T-cell (primary cell): Measurements from ENCODE around the gene ROR2. TPM values are rescaled to one million over a fixed set of nuclear protein-coding genes. Genes with fewer than 3 reads are reported as not detected.

Experiments used
- ATAC-seq, 4 experiments: fragments of 200-7000 bp in 3 of 4; fragments of 150-1000 bp in 1 of 4; cut with Tn5 transposase; replicated peaks in 1 of 4; 1 replicate in 3 of 4; 2 replicates in 1 of 4; pipeline ENCODE4 v1.10.0; 2021; ENCODE audit warnings: moderate library complexity in 3 of 4, mild to moderate bottlenecking in 2 of 4, moderate number of reproducible peaks in 1 of 4
- CTCF ChIA-PET, 2 donors: fragments of 300-600 bp; sonication (Branson Sonifier 250); formaldehyde crosslinking; loops; one replicate each; lab custom pipeline; 2022; ENCODE audit warnings: antibody characterized with exemption in 2 of 2; lab: Charles Lee
- POLR2A ChIA-PET, 2 donors: fragments of 300-600 bp; sonication (Branson Sonifier 250); formaldehyde crosslinking; loops; one replicate each; lab custom pipeline; 2022; ENCODE audit warnings: antibody characterized with exemption in 2 of 2; lab: Charles Lee
- DNase-seq, 35 experiments: peaks; one replicate each; pipeline versions ENCODE4 v3.0.0 to v3.0.0-alpha.2; 2013 to 2023
- H3K27ac ChIP-seq: one replicate; pipeline ENCODE4 v1.5.1; 2013; ENCODE audit warnings: low read length
- H3K27me3 ChIP-seq, 2 experiments: replicated peaks in 1 of 2; 1 replicate in 1 of 2; 2 replicates in 1 of 2; pipeline versions ENCODE4 v1.6.1 to v1.7.0; 2013; ENCODE audit warnings: low read length in 1 of 2, mixed read lengths in 1 of 2; ENCODE audit not compliant: control insufficient read depth in 2 of 2, insufficient read depth in 2 of 2; ENCODE audit errors: extremely low read depth in 1 of 2
- H3K36me3 ChIP-seq, 2 donors: 1 replicate in 1 of 2; 2 replicates in 1 of 2; pipeline versions ENCODE4 v1.6.1 to v1.7.0; 2013; ENCODE audit warnings: low read length in 1 of 2; ENCODE audit not compliant: control insufficient read depth in 2 of 2, insufficient read depth in 1 of 2; ENCODE audit errors: extremely low read depth in 1 of 2
- H3K4me1 ChIP-seq, 2 experiments: 1 replicate in 1 of 2; 2 replicates in 1 of 2; pipeline versions ENCODE4 v1.6.1 to v1.7.0; 2013; ENCODE audit warnings: low read length in 2 of 2, mixed read lengths in 1 of 2; ENCODE audit not compliant: insufficient read depth in 2 of 2, control insufficient read depth in 1 of 2; ENCODE audit errors: extremely low read depth in 1 of 2
- H3K4me3 ChIP-seq, 2 donors: 1 replicate in 1 of 2; 2 replicates in 1 of 2; pipeline versions ENCODE4 v1.5.1 to v1.7.0; 2013; ENCODE audit warnings: mild to moderate bottlenecking in 2 of 2, low read length in 1 of 2, moderate library complexity in 1 of 2; ENCODE audit not compliant: control insufficient read depth in 1 of 2; ENCODE audit errors: extremely low read depth in 1 of 2
- H3K9me3 ChIP-seq: 2 replicates; pipeline ENCODE4 v1.7.0; 2013
- H3K27ac Mint-ChIP-seq, 2 donors: one replicate each; pipeline ENCODE4 v1.8.0; 2020 to 2021; ENCODE audit warnings: mild to moderate bottlenecking in 2 of 2, mixed read lengths in 2 of 2
- H3K27me3 Mint-ChIP-seq, 2 donors: one replicate each; pipeline ENCODE4 v1.8.0; 2021 to 2022; ENCODE audit warnings: mixed read lengths in 2 of 2
- H3K36me3 Mint-ChIP-seq: one replicate; pipeline ENCODE4 v1.8.0; 2021; ENCODE audit warnings: mixed read lengths
- H3K4me1 Mint-ChIP-seq, 3 donors: one replicate each; pipeline ENCODE4 v1.8.0; 2020 to 2022; ENCODE audit warnings: mixed read lengths in 3 of 3, mild to moderate bottlenecking in 1 of 3
- H3K4me3 Mint-ChIP-seq, 3 donors: one replicate each; pipeline ENCODE4 v1.8.0; 2020 to 2022; ENCODE audit warnings: mild to moderate bottlenecking in 3 of 3, mixed read lengths in 3 of 3, moderate library complexity in 3 of 3
- H3K9me3 Mint-ChIP-seq, 3 donors: one replicate each; pipeline ENCODE4 v1.8.0; 2020 to 2022; ENCODE audit warnings: mixed read lengths in 3 of 3
- WGBS: methylation state at CpG from one replicate; pipeline ENCODE4 v1.1.5; 2013; ENCODE audit warnings: missing lambda C conversion rate; ENCODE audit not compliant: insufficient coverage; 5-methylcytosine and 5-hydroxymethylcytosine counted together
- total RNA-seq, 35 experiments: library from RNA in 6 of 35; stranded (reverse) in 6 of 35; fragments of 120-200 nt in 1 of 35; gene quantifications; one replicate each; pipeline versions ENCODE4 v1.2.1 to v1.2.4 and lab custom pipeline; 2013 to 2026

Gene ROR2
- total RNA-seq, 5 donors from 2014 or later (not counting 1 experiment from before 2014, with no cell fraction given), result 0.07 to 0.28 (median 0.15) TPM; not detected in 1

DNA sequence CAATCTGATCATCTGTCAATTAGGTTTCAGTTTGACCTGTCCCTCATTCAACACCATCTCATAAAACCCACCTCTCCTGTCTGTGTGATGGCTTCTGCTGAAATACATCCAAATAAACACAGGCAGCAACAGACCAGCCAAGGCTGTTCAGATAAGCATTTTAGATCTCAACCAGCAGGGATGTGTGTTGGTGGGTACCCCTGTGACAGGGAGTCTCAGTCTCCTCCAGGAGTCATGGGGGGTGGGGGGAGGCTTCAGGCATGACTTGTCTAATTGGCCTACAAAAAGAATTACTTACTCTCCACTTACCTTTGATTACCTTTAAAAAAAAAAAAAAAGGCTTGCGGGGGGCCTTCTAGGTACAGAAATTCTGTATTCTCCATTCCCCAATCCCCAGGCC, 65.9 kb downstream of the ROR2 start:
- CTCF ChIA-PET, result interaction anchor here in 1 of 2 donors (0.8 kb wide), 1 partner anchor 70 kb away, joined by 3 read pairs; no protein-coding TSS in a partner anchor
- H3K4me1 ChIP-seq, result no peaks in the 10 kb centered on the region
- peaks cover 0 to 18% of the 10 kb centered on the region in 2 experiments for H3K27me3 ChIP-seq
- Mint-ChIP-seq H3K27ac (no peak overlapping the region), H3K27me3 (peaks cover 20 to 33% of the 10 kb centered on the region in 2 donors), H3K4me1 (no peaks in the 10 kb centered on the region), H3K36me3 (no peaks in the 10 kb centered on the region), H3K4me3 (no peak overlapping the region), H3K9me3 (no peaks in the 10 kb centered on the region)
- POLR2A ChIA-PET, result no interaction called here
- no peaks in the 10 kb centered on the region for H3K36me3 ChIP-seq
- no peaks in the 10 kb centered on the region for H3K9me3 ChIP-seq
- ATAC-seq (no peak), DNase-seq (no peak)
- no CpG with 5 or more reads among the region's 1 CpG for WGBS
- H3K27ac ChIP-seq, result no peak overlapping the region
- H3K4me3 ChIP-seq, result no peak overlapping the region

DNA sequence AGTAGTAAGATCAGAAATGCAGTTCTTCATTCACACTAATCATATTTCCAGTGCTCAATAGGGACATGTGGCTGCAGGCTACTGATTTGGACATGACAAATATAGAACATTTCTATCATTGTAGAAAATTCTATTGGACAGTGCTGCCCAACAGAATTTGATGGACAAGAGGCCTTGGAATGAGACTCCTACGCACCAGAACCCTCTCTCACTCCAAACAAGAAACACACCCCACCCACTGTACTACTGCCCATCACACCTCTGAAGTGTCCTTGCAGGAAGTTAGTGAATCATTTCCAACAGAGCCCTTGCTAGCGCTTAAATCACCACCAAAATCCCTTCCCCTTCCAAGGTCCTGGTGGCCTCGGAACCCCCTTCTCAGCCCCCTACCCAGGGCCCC, 66.5 kb downstream of the ROR2 start:
- CTCF ChIA-PET, result no interaction called here
- H3K36me3 ChIP-seq, result no peaks in the 10 kb centered on the region
- peaks cover 14 to 29% of the 10 kb centered on the region in 2 donors for H3K27me3 Mint-ChIP-seq
- no peaks in the 10 kb centered on the region for H3K36me3 Mint-ChIP-seq
- no peak overlapping the region for H3K27ac ChIP-seq
- no peaks in the 10 kb centered on the region for H3K4me1 ChIP-seq
- H3K27ac Mint-ChIP-seq, result no peak overlapping the region
- H3K9me3 ChIP-seq, result no peaks in the 10 kb centered on the region
- no peak overlapping the region for H3K4me3 ChIP-seq
- no peak for ATAC-seq
- no peaks in the 10 kb centered on the region for H3K9me3 Mint-ChIP-seq
- H3K4me1 Mint-ChIP-seq, result no peaks in the 10 kb centered on the region
- H3K27me3 ChIP-seq, result peaks cover 0 to 14% of the 10 kb centered on the region in 2 experiments
- 78% methylated on average over 1 of the region's 3 CpGs for WGBS
- no peak overlapping the region for H3K4me3 Mint-ChIP-seq
- POLR2A ChIA-PET, result no interaction called here
- no peak for DNase-seq

DNA sequence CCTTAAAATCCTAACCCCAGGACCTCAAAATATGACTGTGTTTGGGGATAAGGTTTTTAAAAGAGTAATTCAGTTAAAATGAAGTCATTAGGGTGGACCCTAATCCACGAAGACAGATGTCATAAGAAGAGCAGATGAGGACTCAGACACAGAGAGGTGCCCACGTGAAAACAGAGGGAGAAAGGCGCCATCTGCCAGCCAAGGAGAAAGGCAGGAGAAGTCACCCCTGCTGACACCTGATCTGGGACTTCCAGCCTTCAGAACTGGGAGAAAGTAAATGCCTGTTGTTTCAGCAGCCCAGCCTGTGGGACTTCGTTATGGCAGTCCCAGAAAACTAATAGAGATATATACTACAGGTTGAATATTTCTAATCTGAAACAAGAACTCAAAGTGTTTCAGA, 67.4 kb downstream of the ROR2 start:
- DNase-seq (peak in 1 of 35 experiments; percentile 11), ATAC-seq (no peak)
- H3K4me1 ChIP-seq, result no peaks in the 10 kb centered on the region
- H3K9me3 ChIP-seq, result no peaks in the 10 kb centered on the region
- WGBS, result 55% methylated on average over 3 of the region's 4 CpGs
- CTCF ChIA-PET, result no interaction called here
- no peaks in the 10 kb centered on the region for H3K36me3 Mint-ChIP-seq
- H3K36me3 ChIP-seq, result no peaks in the 10 kb centered on the region
- no peaks in the 10 kb centered on the region for H3K9me3 Mint-ChIP-seq
- H3K27me3 ChIP-seq, result peaks cover 0 to 12% of the 10 kb centered on the region in 2 experiments
- H3K27ac Mint-ChIP-seq, result no peak overlapping the region
- H3K4me3 ChIP-seq, result no peak overlapping the region
- POLR2A ChIA-PET, result no interaction called here
- H3K4me3 Mint-ChIP-seq, result no peak overlapping the region
- H3K4me1 Mint-ChIP-seq, result no peaks in the 10 kb centered on the region
- H3K27me3 Mint-ChIP-seq, result peaks cover 9 to 23% of the 10 kb centered on the region in 2 donors
- H3K27ac ChIP-seq, result no peak overlapping the region

DNA sequence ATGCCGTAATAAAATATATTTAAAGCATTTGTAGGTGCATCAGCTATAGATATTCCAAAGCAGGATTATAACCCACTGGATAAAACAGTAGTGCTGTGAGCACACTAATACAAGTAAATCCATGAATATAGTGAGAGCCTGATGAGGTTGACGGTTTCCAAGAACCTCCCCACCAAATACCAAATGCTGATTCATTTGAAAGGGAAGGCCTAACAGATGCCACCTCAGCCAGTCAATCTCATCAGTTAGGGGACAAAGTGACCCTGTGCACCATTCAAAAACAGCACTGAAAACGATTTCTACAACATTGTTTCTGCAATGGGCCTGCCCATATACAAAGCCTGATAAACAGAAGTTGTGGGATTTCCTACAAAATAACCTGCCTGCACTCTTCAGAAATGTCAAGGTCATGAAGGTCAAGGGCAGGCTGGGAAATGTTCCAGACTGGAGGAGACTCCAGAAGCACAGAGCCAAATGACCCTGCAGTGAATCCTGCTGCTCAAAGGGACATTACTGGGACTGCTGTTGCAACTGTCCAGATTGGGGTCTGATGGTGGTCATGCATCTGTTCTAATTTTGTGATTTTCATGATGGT, 69.6 kb downstream of the ROR2 start:
- DNase-seq (no peak), ATAC-seq (no peak)
- Histone ChIP-seq H3K36me3 (no peaks in the 10 kb centered on the region), H3K4me1 (no peaks in the 10 kb centered on the region), H3K27me3 (peaks cover 0 to 3% of the 10 kb centered on the region in 2 experiments), H3K4me3 (no peak overlapping the region), H3K27ac (no peak overlapping the region), H3K9me3 (no peaks in the 10 kb centered on the region)
- no peaks in the 10 kb centered on the region for H3K9me3 Mint-ChIP-seq
- no peaks in the 10 kb centered on the region for H3K36me3 Mint-ChIP-seq
- H3K4me1 Mint-ChIP-seq, result no peaks in the 10 kb centered on the region
- POLR2A ChIA-PET, result interaction anchor here in 1 of 2 donors (0.6 kb wide), 1 partner anchor 667 kb away, joined by 3 read pairs; no protein-coding TSS in a partner anchor
- 13% methylated on average over 1 of the region's 3 CpGs for WGBS
- CTCF ChIA-PET, result no interaction called here
- no peak overlapping the region for H3K27ac Mint-ChIP-seq
- H3K4me3 Mint-ChIP-seq, result no peak overlapping the region
- peaks cover 12 to 16% of the 10 kb centered on the region in 2 donors for H3K27me3 Mint-ChIP-seq

DNA sequence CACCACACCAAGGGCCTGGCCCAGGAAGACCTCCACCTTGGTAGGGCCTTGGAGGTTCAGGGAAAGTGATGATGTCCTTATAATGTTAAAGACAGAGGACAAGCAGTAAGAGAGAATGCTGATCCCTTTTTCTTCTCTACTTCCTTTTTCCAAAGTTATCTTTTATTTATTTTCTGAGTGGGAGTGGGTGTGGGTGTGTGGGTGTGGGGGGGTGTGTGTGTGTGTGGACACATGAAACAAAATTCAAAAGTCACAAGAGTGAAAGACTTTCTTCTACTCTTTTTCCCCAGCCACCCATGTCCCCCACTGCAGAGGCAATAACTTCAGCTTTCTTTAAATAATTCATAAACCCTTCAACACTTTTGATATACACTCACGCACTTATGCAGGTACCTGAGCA, 70.8 kb downstream of the ROR2 start:
- H3K27me3 ChIP-seq, result peaks cover 0 to 3% of the 10 kb centered on the region in 2 experiments
- Mint-ChIP-seq H3K27ac (no peak overlapping the region), H3K9me3 (no peaks in the 10 kb centered on the region), H3K36me3 (no peaks in the 10 kb centered on the region), H3K27me3 (peaks cover 14 to 15% of the 10 kb centered on the region in 2 donors), H3K4me1 (no peaks in the 10 kb centered on the region), H3K4me3 (no peak overlapping the region)
- no peak overlapping the region for H3K27ac ChIP-seq
- no peaks in the 10 kb centered on the region for H3K9me3 ChIP-seq
- DNase-seq, result no peak
- no peak overlapping the region for H3K4me3 ChIP-seq
- H3K36me3 ChIP-seq, result no peaks in the 10 kb centered on the region
- WGBS, result no CpG with 5 or more reads among the region's 1 CpG
- H3K4me1 ChIP-seq, result no peaks in the 10 kb centered on the region
- no peak for ATAC-seq
- POLR2A ChIA-PET, result no interaction called here
- CTCF ChIA-PET, result no interaction called here

DNA sequence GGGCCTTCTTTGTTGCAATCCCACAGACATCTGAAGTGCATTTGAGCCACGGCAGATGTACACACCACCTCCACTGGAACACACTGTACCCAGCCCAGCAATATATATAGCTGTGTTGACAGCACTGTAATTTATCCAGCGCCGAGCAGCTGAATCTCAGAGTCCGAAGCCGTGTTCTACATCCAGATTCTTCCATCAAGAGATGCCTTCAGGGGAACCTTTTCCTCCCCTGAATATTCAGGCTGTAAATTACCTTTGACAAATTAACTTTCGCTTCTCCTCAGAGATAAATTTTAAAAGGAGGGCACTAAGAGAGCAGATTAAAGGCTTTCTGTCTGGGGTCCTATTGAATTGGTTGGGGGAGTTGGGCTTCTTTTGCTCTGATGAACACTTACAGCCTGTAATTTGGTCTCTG, 76.4 kb downstream of the ROR2 start:
- ATAC-seq, result no peak
- no peaks in the 10 kb centered on the region for H3K4me1 Mint-ChIP-seq
- H3K27ac Mint-ChIP-seq, result no peak overlapping the region
- Histone ChIP-seq H3K27me3 (peaks cover 0 to 8% of the 10 kb centered on the region in 2 experiments), H3K4me1 (no peaks in the 10 kb centered on the region), H3K9me3 (no peaks in the 10 kb centered on the region), H3K27ac (no peak overlapping the region), H3K4me3 (no peak overlapping the region), H3K36me3 (no peaks in the 10 kb centered on the region)
- peaks cover 8 to 9% of the 10 kb centered on the region in 2 donors for H3K27me3 Mint-ChIP-seq
- no peaks in the 10 kb centered on the region for H3K36me3 Mint-ChIP-seq
- ChIA-PET POLR2A (no interaction called here), CTCF (no interaction called here)
- no peak for DNase-seq
- WGBS, result 94% methylated on average over 3 of the region's 6 CpGs
- no peak overlapping the region for H3K4me3 Mint-ChIP-seq
- H3K9me3 Mint-ChIP-seq, result no peaks in the 10 kb centered on the region
